Cardiac muscle cell (in vitro differentiated cells and primary cell): ENCODE measurements around the gene CARMIL1. TPM values are rescaled to one million over a fixed set of nuclear protein-coding genes. Genes with fewer than 3 reads are reported as not detected.
A peak's percentile ranks its signal among the peaks of the same experiment; 100 is the strongest.

Source experiments
- DNase-seq, 2 donors: peaks; one replicate each; pipeline versions ENCODE4 v3.0.0 to v3.0.0-alpha.2; 2010 to 2017; ENCODE audit warnings: low read depth in 1 of 2, low spot score in 1 of 2
- H3K27ac ChIP-seq: fragments of 200-600 bp; sonication (generic); 2 replicates; pipeline ENCODE4 v1.5.1; 2016
- H3K27me3 ChIP-seq: fragments of 200-600 bp; sonication (generic); 2 replicates; pipeline ENCODE4 v1.6.0; 2016; ENCODE audit warnings: control low read depth
- H3K36me3 ChIP-seq: fragments of 200-600 bp; sonication (generic); 2 replicates; pipeline ENCODE4 v1.5.1; 2016; ENCODE audit warnings: control low read depth
- H3K4me1 ChIP-seq: fragments of 200-600 bp; sonication (generic); 2 replicates; pipeline ENCODE4 v1.8.1; 2017; ENCODE audit warnings: low read depth, mild to moderate bottlenecking, mixed run types
- H3K4me3 ChIP-seq: fragments of 200-600 bp; sonication (generic); 2 replicates; pipeline ENCODE4 v1.5.1; 2016; ENCODE audit warnings: mild to moderate bottlenecking
- H3K9me3 ChIP-seq: fragments of 200-600 bp; sonication (generic); 2 replicates; pipeline ENCODE4 v1.5.1; 2017; ENCODE audit warnings: low read depth, mild to moderate bottlenecking, control low read depth
- CTCF ChIP-seq: IDR thresholded peaks from 2 replicates; pipeline ENCODE4 v1.5.1; 2012; ENCODE audit warnings: low read depth, mild to moderate bottlenecking, low read length
- polyA plus RNA-seq: library from polyadenylated mRNA; unstranded; fragments of >200 nt; fragmentation: Nextera tagmentation; extraction: Ambion mirVana; gene quantifications from 2 replicates; pipeline ENCODE4 v1.2.1, GENCODE V29; 2016
- total RNA-seq: library from RNA; depleted of rRNA; stranded (reverse); fragments of >200 nt; gene quantifications from 2 replicates; pipeline ENCODE4 v1.2.3, GENCODE V29; 2016

CARMIL1 gene
- total and polyA plus RNA-seq, 2 experiments from 2014 or later = 15.7 to 63.6 TPM

- no peak for DNase-seq
- peaks cover 20% of the 10 kb centered on the region for H3K4me1 ChIP-seq
- no peaks in the 10 kb centered on the region for H3K9me3 ChIP-seq
- H3K27me3 ChIP-seq = no peaks in the 10 kb centered on the region
- no peaks in the 10 kb centered on the region for H3K36me3 ChIP-seq
- H3K4me3 ChIP-seq = no peak overlapping the region
- TF ChIP-seq CTCF = no peak
- no peak overlapping the region for H3K27ac ChIP-seq
These were observed 89.9 kb downstream of the CARMIL1 start for GRCh38 chr6:25369036-25369432.

- H3K9me3 ChIP-seq = no peaks in the 10 kb centered on the region
- no peak overlapping the region for H3K4me3 ChIP-seq
- peaks cover 20% of the 10 kb centered on the region for H3K4me1 ChIP-seq
- TF ChIP-seq CTCF = no peak
- H3K36me3 ChIP-seq = no peaks in the 10 kb centered on the region
- peak overlapping the region; percentile 75 for H3K27ac ChIP-seq
- H3K27me3 ChIP-seq = no peaks in the 10 kb centered on the region
- DNase-seq = peak in 1 of 2 donors; percentile 81
These were observed 90.4 kb downstream of the CARMIL1 start for GRCh38 chr6:25369433-25370177.

GRCh38 chr6:25370178-25371036 is 91.2 kb downstream of the CARMIL1 start:
- TF ChIP-seq CTCF = no peak
- Histone ChIP-seq H3K36me3 (no peaks in the 10 kb centered on the region), H3K4me3 (no peak overlapping the region), H3K27ac (no peak overlapping the region), H3K4me1 (peaks cover 20% of the 10 kb centered on the region), H3K27me3 (no peaks in the 10 kb centered on the region), H3K9me3 (no peaks in the 10 kb centered on the region)
- DNase-seq = no peak

- no peak overlapping the region for H3K4me3 ChIP-seq
- no peak for DNase-seq
- TF ChIP-seq CTCF = no peak
- no peaks in the 10 kb centered on the region for H3K9me3 ChIP-seq
- H3K27ac ChIP-seq = no peak overlapping the region
- no peaks in the 10 kb centered on the region for H3K36me3 ChIP-seq
- H3K27me3 ChIP-seq = no peaks in the 10 kb centered on the region
- H3K4me1 ChIP-seq = peaks cover 20% of the 10 kb centered on the region
These were observed 91.8 kb downstream of the CARMIL1 start for GRCh38 chr6:25371037-25371347.

GRCh38 chr6:25375125-25375524 is 96.0 kb downstream of the CARMIL1 start:
- H3K27ac ChIP-seq = no peak overlapping the region
- no peaks in the 10 kb centered on the region for H3K9me3 ChIP-seq
- no peaks in the 10 kb centered on the region for H3K36me3 ChIP-seq
- H3K4me3 ChIP-seq = no peak overlapping the region
- no peak for TF ChIP-seq CTCF
- no peaks in the 10 kb centered on the region for H3K4me1 ChIP-seq
- no peaks in the 10 kb centered on the region for H3K27me3 ChIP-seq
- DNase-seq = no peak
